GM06990 (cell line): ENCODE data around the gene UTRN.

Experiments
- DNase-seq: peaks from one replicate; pipeline ENCODE4 v3.0.0-alpha.2; 2011; ENCODE audit not compliant: insufficient read length; ENCODE audit errors: extremely low read depth
- H3K27me3 ChIP-seq: replicated peaks from 2 replicates; pipeline ENCODE4 v1.6.0; 2011; ENCODE audit warnings: low read length; ENCODE audit not compliant: control insufficient read depth, insufficient read depth
- H3K36me3 ChIP-seq: 2 replicates; pipeline ENCODE4 v1.5.1; 2011; ENCODE audit warnings: low read length; ENCODE audit not compliant: control insufficient read depth, insufficient read depth
- H3K4me3 ChIP-seq: replicated peaks from 2 replicates; pipeline ENCODE4 v1.5.1; 2011; ENCODE audit warnings: low read depth, mild to moderate bottlenecking, control low read depth, low read length
- TF ChIP-seq, protein P1 (sequence below): IDR thresholded peaks from 2 replicates; pipeline ENCODE4 v1.5.1; 2011; ENCODE audit warnings: low read length, control low read depth, mild to moderate bottlenecking, inconsistent platforms; ENCODE audit not compliant: insufficient read depth, poor library complexity, severe bottlenecking

UTRN gene

DNA sequence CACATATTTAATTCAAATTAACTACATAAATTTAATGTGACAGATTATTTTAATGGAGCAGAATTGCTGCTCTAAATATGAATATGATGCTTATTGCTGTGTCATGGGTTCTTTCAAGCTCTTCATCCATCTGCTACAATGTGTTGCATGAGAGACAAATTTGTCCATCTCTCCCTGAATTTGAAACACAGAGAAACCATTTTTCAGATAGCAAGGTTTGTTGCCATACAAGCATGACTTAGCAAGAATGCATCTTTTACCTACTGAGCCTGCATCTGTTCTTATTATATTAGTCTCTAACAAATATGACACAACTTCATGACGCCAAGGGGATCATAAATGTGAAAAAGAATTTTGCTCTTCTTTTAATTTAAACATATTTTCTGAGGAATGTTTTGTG, 8.0 kb upstream of the UTRN start:
- Histone ChIP-seq H3K4me3 (no peak overlapping the region), H3K27me3 (no peaks in the 10 kb centered on the region), H3K36me3 (no peaks in the 10 kb centered on the region)
- TF ChIP-seq, protein P1, sequence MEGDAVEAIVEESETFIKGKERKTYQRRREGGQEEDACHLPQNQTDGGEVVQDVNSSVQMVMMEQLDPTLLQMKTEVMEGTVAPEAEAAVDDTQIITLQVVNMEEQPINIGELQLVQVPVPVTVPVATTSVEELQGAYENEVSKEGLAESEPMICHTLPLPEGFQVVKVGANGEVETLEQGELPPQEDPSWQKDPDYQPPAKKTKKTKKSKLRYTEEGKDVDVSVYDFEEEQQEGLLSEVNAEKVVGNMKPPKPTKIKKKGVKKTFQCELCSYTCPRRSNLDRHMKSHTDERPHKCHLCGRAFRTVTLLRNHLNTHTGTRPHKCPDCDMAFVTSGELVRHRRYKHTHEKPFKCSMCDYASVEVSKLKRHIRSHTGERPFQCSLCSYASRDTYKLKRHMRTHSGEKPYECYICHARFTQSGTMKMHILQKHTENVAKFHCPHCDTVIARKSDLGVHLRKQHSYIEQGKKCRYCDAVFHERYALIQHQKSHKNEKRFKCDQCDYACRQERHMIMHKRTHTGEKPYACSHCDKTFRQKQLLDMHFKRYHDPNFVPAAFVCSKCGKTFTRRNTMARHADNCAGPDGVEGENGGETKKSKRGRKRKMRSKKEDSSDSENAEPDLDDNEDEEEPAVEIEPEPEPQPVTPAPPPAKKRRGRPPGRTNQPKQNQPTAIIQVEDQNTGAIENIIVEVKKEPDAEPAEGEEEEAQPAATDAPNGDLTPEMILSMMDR = no peak
- DNase-seq = no peak

DNA sequence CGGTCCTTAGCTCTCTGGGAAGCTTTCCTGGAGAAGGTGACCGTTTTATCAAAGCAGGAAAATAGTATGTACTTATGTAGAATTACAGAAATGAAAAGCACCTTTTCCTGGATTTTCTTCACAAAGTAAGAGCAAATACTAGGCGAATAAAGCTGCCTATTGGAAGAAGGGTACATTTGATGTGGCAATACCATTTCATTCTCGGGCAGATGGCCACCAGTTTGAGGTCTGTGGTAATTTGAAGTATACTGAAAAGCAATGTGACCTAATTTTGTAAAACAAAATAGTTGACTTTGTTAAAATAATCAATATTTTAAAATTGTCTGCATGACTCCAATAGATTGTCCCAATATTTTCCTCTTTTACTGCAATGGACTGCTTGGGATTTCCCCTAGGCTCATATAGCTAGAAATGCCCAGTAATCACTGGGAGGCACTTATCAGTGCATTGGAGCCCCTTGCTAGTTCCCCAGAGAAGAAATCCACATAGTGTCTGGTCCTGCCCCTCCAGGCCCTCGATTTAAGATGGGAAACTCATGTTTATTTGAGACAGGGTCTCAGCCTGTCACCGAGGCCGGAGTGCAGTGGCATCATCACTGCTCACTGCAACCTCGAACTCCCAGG, 7.4 kb upstream of the UTRN start:
- Histone ChIP-seq H3K27me3 (no peaks in the 10 kb centered on the region), H3K36me3 (no peaks in the 10 kb centered on the region), H3K4me3 (no peak overlapping the region)
- DNase-seq = no peak
- TF ChIP-seq, protein P1 = no peak

- TF ChIP-seq, protein P1 = no peak
- DNase-seq = no peak
- Histone ChIP-seq H3K36me3 (no peaks in the 10 kb centered on the region), H3K27me3 (no peaks in the 10 kb centered on the region), H3K4me3 (no peak overlapping the region)
Measured at GRCh38 chr6:144278659-144279314, 6.3 kb upstream of the UTRN start.

GRCh38 chr6:144279484-144280150, 5.5 kb upstream of the UTRN start:
- no peak overlapping the region for H3K4me3 ChIP-seq
- TF ChIP-seq, protein P1 = no peak
- no peaks in the 10 kb centered on the region for H3K27me3 ChIP-seq
- DNase-seq = no peak
- no peaks in the 10 kb centered on the region for H3K36me3 ChIP-seq

DNA sequence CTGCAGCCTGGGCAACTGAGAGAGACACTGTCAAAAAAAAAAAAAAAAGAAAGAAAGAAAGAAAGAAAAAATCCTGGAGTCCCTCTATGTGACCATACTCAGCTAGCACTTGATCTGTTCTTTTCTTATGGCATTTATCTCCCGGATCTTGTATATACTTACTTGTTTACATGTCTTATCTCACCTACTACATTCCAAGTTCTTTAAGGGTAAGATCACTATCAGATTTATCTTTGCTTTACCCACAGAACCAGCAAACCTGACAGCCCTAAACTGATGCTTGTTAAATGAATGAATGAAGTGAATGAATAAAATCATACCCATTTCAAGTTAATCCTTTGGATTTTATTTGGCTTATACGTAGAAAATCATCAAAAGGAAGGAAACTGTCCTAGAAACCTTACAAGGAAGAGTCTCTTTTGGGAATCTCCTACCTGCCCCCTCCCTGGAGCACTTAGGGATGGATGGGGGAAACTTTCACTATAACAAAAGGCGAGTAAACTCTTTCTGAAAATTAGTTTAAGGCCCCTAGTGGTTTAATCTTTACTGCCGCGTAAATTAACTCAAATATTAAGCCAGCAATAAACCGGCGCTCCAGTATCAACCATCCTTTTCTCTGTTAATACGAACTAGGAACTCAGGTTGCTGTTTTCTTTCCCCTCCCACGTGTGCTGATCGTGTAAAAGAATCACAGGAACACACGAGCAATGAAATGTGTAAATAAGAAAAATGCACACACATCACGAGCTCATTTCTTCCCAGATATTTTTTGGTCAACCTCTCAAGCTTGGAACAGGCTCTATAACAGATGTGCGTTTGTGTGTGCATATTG, 1.3 kb upstream of the UTRN start:
- peak overlapping the region; percentile 69 for H3K4me3 ChIP-seq
- TF ChIP-seq, protein P1 = no peak
- H3K36me3 ChIP-seq = no peaks in the 10 kb centered on the region
- no peak for DNase-seq
- H3K27me3 ChIP-seq = peaks cover 5% of the 10 kb centered on the region
